ENCODE data around the gene NDUFAF4.

DNA sequence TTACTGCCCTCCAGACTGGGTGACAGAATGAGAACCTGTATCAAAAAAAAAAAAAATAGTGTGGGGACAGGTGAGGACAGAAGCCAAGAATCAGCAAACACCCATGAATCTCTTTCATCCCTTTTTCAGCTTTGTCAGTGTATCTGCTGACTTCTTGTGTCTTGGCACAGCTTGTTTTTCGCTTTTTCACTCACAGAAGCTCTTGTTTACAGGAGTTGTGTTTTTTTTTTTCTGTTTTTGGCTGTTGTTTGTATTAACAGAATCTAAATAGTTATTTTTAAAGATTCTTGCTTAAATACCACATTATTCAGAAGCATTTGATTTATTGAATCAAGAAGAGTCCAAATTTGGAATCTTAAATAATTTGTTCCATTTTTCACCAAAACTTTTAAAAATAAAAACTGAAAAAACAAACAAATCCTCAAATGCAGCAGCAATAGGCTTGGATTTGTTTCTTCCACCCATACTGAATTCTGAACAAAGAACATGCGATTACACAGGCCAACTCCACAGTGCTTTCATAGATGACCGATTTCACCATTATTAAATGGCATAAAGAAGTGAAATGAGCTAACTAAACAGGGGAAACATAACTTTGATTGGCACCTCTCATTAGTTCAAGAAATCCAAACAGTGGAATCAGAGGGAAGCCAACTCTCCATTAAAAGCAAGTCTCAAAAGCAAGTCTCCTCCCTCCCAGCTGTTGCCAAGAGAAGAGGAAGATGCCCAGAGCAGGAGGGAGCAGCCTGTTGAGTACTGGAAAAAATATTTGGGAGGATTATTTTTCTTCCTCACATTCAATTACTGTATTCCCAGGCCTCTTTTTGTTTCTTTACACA, 33.3 kb downstream of the NDUFAF4 start:
- TF ChIP-seq CTCF (IDR thresholded peaks at IDR 0.05) (no peak), POLR2A (IDR thresholded peaks at IDR 0.05) (no peak)
